HepG2 (cell line): Measurements from ENCODE around the gene PPP1R12C. TPM values are rescaled to one million over a fixed set of nuclear protein-coding genes. Genes with fewer than 3 reads are reported as not detected.

Experiments used
- EEA1 ChIP-seq: sonication (generic); formaldehyde crosslinking; IDR thresholded peaks from 2 replicates; pipeline ENCODE4 v1.5.1; 2020; ENCODE audit warnings: mild to moderate bottlenecking, missing genetic modification reagents, borderline replicate concordance
- HCFC1 ChIP-seq: fragments of 150-350 bp; IDR thresholded peaks from 2 replicates; pipeline ENCODE4 v1.6.1; 2014; ENCODE audit warnings: low read depth, low read length
- ISL2 ChIP-seq: sonication (generic); formaldehyde crosslinking; IDR thresholded peaks from 2 replicates; pipeline ENCODE4 v1.5.0; 2020; ENCODE audit warnings: missing genetic modification reagents
- JUN ChIP-seq: sonication (generic); formaldehyde crosslinking; IDR thresholded peaks from 2 replicates; pipeline ENCODE4 v1.4.0; 2020; ENCODE audit warnings: mild to moderate bottlenecking, missing genetic modification reagents
- KMT2B ChIP-seq: IDR thresholded peaks from 2 replicates; pipeline ENCODE4 v1.6.1; 2016; ENCODE audit warnings: missing genetic modification reagents, missing compliant biosample characterization
- NFE2L1 ChIP-seq: sonication (generic); formaldehyde crosslinking; IDR thresholded peaks from 2 replicates; pipeline ENCODE4 v1.4.0; 2020; ENCODE audit warnings: missing genetic modification reagents, mild to moderate bottlenecking, borderline replicate concordance
- RBFOX2 ChIP-seq: fragments of 200-400 bp; formaldehyde crosslinking; IDR thresholded peaks from 2 replicates; pipeline ENCODE4 v1.6.1; 2017; ENCODE audit warnings: low read depth, mild to moderate bottlenecking, low read length
- RFX3 ChIP-seq: IDR thresholded peaks from 2 replicates; pipeline ENCODE4 v1.6.1; 2016; ENCODE audit warnings: missing biosample characterization, missing genetic modification reagents
- SIN3A ChIP-seq: IDR thresholded peaks from 2 replicates; pipeline ENCODE4 v1.6.1; 2011; ENCODE audit warnings: low read depth, mild to moderate bottlenecking, control low read depth, low read length, borderline replicate concordance
- SMAD1 ChIP-seq: sonication (generic); formaldehyde crosslinking; IDR thresholded peaks from 2 replicates; pipeline ENCODE4 v1.4.0; 2020; ENCODE audit warnings: missing genetic modification reagents, low read depth, mild to moderate bottlenecking, borderline replicate concordance
- TEAD2 ChIP-seq: sonication (generic); formaldehyde crosslinking; IDR thresholded peaks from 2 replicates; pipeline ENCODE4 v1.9.0; 2021; ENCODE audit warnings: missing genetic modification reagents
- U2AF2 ChIP-seq: fragments of 200-400 bp; formaldehyde crosslinking; IDR thresholded peaks from 2 replicates; pipeline ENCODE4 v1.6.1; 2017; ENCODE audit warnings: low read depth, mild to moderate bottlenecking, low read length
- USF2 ChIP-seq, 2 experiments: sonication (generic) in 1 of 2; formaldehyde crosslinking in 1 of 2; IDR thresholded peaks; 2 replicates each; pipeline versions ENCODE4 v1.5.1 to v1.6.1; 2011 to 2020; ENCODE audit warnings: borderline replicate concordance in 1 of 2, low read depth in 1 of 2, low read length in 1 of 2, mild to moderate bottlenecking in 1 of 2, missing genetic modification reagents in 1 of 2, moderate library complexity in 1 of 2
- ZNF547 ChIP-seq: sonication (generic); formaldehyde crosslinking; IDR thresholded peaks from 2 replicates; pipeline ENCODE4 v1.5.1; 2020; ENCODE audit warnings: mild to moderate bottlenecking, missing genetic modification reagents
- ZNF598 ChIP-seq: sonication (generic); formaldehyde crosslinking; IDR thresholded peaks from 2 replicates; pipeline ENCODE4 v1.5.1; 2020; ENCODE audit warnings: mild to moderate bottlenecking, missing genetic modification reagents, borderline replicate concordance
- ZNF614 ChIP-seq: IDR thresholded peaks from 2 replicates; pipeline ENCODE4 v1.6.1; 2018; ENCODE audit warnings: missing biosample characterization, missing genetic modification reagents, inconsistent platforms, borderline replicate concordance
- ZNF616 ChIP-seq: sonication (generic); formaldehyde crosslinking; IDR thresholded peaks from 2 replicates; pipeline ENCODE4 v1.5.0; 2020; ENCODE audit warnings: low read depth, mild to moderate bottlenecking, missing genetic modification reagents
- ZNF670 ChIP-seq: sonication (generic); formaldehyde crosslinking; IDR thresholded peaks from 2 replicates; pipeline ENCODE4 v1.8.0; 2022; ENCODE audit warnings: mild to moderate bottlenecking, missing genetic modification reagents, borderline replicate concordance
- ZNF777 ChIP-seq: sonication (generic); formaldehyde crosslinking; IDR thresholded peaks from 2 replicates; pipeline ENCODE4 v1.4.0; 2020; ENCODE audit warnings: missing genetic modification reagents
- polyA plus RNA-seq, 8 experiments: library from polyadenylated mRNA; depleted of rRNA in 3 of 8; stranded (reverse) in 7 of 8; unstranded in 1 of 8; fragments of >200 nt; fragmentation: Illumina TruSeq in 4 of 8; extraction: Trizol in 4 of 8; gene quantifications; 2 replicates each; pipeline versions ENCODE4 v1.2.1 to v1.2.3, GENCODE V29; 2011 to 2016; ENCODE audit warnings: low read depth in 4 of 8, missing spikeins in 1 of 8, mixed read lengths in 1 of 8; ENCODE audit not compliant: insufficient read depth in 1 of 8
- total RNA-seq, 5 experiments: library from RNA; depleted of rRNA; stranded (reverse); fragments of >200 nt; fragmentation: Illumina TruSeq; extraction: Trizol; gene quantifications; 2 replicates each; pipeline ENCODE4 v1.2.3, GENCODE V29; 2016; ENCODE audit warnings: low read depth in 1 of 5
- TF ChIP-seq, protein P1 (sequence below): sonication (generic); formaldehyde crosslinking; IDR thresholded peaks from 2 replicates; pipeline ENCODE4 v1.8.1; 2023; ENCODE audit warnings: missing genetic modification reagents, inconsistent platforms, borderline replicate concordance
- TF ChIP-seq, protein P2 (sequence below): sonication (generic); formaldehyde crosslinking; IDR thresholded peaks from 2 replicates; pipeline ENCODE4 v1.8.1; 2022; ENCODE audit warnings: mild to moderate bottlenecking, missing genetic modification reagents
- TF ChIP-seq, protein P3 (sequence below): sonication (generic); formaldehyde crosslinking; IDR thresholded peaks from 2 replicates; pipeline ENCODE4 v1.8.0; 2022; ENCODE audit warnings: mild to moderate bottlenecking, missing genetic modification reagents

Gene PPP1R12C
- total and polyA plus RNA-seq, 2 of the 13 experiments (the other 11 are each of a cell fraction or from before 2014, with no cell fraction given) = 29.7 to 30.3 TPM

DNA sequence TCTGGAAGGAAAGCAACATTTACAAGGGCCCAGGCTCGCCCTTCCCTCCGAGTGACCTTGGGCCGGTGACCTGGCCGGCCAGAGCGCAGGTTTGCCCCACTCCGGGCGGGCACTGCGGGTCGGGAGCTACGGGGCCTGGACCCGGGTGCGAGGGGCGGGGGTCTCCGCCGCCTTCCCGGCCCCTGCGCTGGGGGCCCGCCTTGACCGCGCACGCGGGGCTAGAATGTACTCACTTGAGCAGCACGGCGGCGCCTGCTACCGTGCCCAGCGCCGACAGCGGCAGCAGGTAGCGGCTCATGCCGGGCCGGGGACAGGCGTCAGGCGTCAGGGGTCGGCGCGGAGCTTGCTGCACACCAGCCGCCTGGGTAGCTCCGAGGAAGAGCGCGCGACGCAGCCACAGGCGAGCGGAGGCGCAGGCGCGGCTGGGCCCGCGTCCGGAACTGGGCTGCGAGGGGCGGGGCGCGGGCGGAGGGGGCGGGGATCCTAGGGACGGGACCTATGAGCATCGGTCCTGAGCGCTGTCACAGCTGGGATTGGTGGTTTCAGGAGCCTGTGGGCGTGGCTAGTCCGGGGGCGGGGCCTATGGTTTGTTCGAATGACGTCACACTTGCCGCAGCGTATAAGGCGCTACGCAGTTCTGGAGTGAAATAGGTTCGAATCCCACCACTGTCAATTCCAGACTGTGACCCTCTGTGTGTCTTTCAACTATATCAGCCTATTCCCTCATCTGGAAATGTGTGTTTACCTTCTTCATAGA, 54.5 kb downstream of the PPP1R12C start, which contains the start of gene RDH13 (continued):
- TF ChIP-seq SIN3A (no peak), TEAD2 (CRISPR knock-in tag) (no peak), RBFOX2 (peak; percentile 86), ISL2 (CRISPR knock-in tag) (no peak; the same call in 1 of the 2 replicates), RFX3 (no peak), ZNF777 (no peak), ZNF670 (CRISPR knock-in tag) (no peak), ZNF614 (no peak; the same call in 1 of the 2 replicates), ZNF547 (0 out of 2 replicates have a peak, but pooled peaks have one; percentile 23), HCFC1 (no peak), ZNF616 (CRISPR knock-in tag) (no peak), NFE2L1 (CRISPR knock-in tag) (no peak), SMAD1 (CRISPR knock-in tag) (no peak), JUN (CRISPR knock-in tag) (no peak), KMT2B (CRISPR knock-in tag) (no peak), EEA1 (CRISPR knock-in tag) (0 out of 2 replicates have a peak, but pooled peaks have one; percentile 27), USF2 (IDR thresholded peaks at IDR 0.05; ENCODE audit: low read depth, low read length) (no peak), USF2 (CRISPR knock-in tag; IDR thresholded peaks at IDR 0.05; ENCODE audit: borderline replicate concordance) (no peak), ZNF598 (CRISPR knock-in tag) (no peak), U2AF2 (no peak)
- TF ChIP-seq, protein P1, sequence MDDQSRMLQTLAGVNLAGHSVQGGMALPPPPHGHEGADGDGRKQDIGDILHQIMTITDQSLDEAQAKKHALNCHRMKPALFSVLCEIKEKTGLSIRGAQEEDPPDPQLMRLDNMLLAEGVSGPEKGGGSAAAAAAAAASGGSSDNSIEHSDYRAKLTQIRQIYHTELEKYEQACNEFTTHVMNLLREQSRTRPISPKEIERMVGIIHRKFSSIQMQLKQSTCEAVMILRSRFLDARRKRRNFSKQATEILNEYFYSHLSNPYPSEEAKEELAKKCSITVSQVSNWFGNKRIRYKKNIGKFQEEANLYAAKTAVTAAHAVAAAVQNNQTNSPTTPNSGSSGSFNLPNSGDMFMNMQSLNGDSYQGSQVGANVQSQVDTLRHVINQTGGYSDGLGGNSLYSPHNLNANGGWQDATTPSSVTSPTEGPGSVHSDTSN = no peak
- TF ChIP-seq, protein P2, sequence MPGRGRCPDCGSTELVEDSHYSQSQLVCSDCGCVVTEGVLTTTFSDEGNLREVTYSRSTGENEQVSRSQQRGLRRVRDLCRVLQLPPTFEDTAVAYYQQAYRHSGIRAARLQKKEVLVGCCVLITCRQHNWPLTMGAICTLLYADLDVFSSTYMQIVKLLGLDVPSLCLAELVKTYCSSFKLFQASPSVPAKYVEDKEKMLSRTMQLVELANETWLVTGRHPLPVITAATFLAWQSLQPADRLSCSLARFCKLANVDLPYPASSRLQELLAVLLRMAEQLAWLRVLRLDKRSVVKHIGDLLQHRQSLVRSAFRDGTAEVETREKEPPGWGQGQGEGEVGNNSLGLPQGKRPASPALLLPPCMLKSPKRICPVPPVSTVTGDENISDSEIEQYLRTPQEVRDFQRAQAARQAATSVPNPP (CRISPR knock-in tag) = no peak
- TF ChIP-seq, protein P3, sequence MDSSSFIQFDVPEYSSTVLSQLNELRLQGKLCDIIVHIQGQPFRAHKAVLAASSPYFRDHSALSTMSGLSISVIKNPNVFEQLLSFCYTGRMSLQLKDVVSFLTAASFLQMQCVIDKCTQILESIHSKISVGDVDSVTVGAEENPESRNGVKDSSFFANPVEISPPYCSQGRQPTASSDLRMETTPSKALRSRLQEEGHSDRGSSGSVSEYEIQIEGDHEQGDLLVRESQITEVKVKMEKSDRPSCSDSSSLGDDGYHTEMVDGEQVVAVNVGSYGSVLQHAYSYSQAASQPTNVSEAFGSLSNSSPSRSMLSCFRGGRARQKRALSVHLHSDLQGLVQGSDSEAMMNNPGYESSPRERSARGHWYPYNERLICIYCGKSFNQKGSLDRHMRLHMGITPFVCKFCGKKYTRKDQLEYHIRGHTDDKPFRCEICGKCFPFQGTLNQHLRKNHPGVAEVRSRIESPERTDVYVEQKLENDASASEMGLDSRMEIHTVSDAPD (CRISPR knock-in tag) = no peak
